ENCODE data around the gene FOXC1. TPM values are rescaled to one million over a fixed set of nuclear protein-coding genes. Genes with fewer than 3 reads are reported as not detected.

Gene FOXC1
- total RNA-seq, 4 donors from 2014 or later, result 0.92 to 3.9 (median 2.0) TPM

DNA sequence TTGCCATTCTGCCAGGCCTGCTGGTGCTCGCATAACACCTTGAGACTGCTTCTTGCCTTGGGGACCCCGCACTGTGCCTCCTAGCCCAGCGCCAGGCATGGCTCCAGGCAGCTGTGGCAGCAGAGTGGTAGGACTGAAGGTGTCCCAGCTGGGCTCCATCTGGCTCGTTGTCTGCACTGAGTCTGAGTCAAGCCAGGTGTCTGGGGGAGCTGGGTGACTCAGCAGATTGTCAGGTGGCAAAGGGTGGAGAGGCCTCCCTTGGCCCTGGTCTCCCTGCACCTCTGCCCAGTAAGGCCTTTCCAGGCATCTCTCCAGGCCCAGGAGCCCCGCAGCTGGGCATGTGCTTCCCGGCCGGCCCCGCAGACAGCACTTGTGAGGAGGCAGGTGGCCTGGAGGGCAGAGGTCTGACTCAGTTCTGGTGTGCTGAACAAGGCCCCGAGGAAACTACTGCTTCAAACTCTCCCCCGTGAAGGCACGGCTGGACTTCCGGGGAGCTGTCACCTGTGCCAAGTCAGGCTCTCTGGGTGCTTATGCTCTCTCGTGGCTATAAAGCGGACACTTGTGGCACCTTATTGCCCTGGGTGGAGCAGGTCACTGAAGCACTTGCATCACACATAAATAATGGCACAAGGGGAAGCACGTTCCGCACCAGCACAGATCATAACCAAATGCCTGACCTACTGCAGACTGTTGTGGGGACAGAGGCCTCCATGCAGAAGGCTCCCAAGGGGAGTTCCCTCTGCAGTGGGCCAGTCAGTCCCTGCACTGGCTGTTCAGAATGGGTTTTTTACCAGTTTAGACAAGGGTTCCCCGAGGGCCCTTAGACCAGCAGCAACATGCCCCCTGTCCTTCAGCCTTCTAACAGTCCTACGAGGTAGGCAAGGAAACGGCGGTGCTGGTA, 27.5 kb downstream of the FOXC1 start:
- no peak overlapping the region for H3K27ac ChIP-seq
- no peak for TF ChIP-seq POLR2A (IDR thresholded peaks at IDR 0.05)
- TF ChIP-seq, protein P1, sequence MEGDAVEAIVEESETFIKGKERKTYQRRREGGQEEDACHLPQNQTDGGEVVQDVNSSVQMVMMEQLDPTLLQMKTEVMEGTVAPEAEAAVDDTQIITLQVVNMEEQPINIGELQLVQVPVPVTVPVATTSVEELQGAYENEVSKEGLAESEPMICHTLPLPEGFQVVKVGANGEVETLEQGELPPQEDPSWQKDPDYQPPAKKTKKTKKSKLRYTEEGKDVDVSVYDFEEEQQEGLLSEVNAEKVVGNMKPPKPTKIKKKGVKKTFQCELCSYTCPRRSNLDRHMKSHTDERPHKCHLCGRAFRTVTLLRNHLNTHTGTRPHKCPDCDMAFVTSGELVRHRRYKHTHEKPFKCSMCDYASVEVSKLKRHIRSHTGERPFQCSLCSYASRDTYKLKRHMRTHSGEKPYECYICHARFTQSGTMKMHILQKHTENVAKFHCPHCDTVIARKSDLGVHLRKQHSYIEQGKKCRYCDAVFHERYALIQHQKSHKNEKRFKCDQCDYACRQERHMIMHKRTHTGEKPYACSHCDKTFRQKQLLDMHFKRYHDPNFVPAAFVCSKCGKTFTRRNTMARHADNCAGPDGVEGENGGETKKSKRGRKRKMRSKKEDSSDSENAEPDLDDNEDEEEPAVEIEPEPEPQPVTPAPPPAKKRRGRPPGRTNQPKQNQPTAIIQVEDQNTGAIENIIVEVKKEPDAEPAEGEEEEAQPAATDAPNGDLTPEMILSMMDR (IDR thresholded peaks at IDR 0.05 in 4 of 5, conservative IDR thresholded peaks at IDR 0.05 in 1 of 5), result no peak
- DNase-seq (no peak), ATAC-seq (no peak)
- H3K9me3 ChIP-seq, result no peaks in the 10 kb centered on the region
- intact Hi-C loops (cut with DNase I; ENCODE audit: low total_unique reads) (no loop called here), in situ Hi-C loops (cut with MboI; ENCODE audit: low sequenced_read_pairs in 4 of 4) (no loop called here)
- H3K27me3 ChIP-seq, result no peaks in the 10 kb centered on the region
- H3K4me1 ChIP-seq, result no peaks in the 10 kb centered on the region
- H3K36me3 ChIP-seq, result no peaks in the 10 kb centered on the region
- no peak overlapping the region for H3K4me3 ChIP-seq

DNA sequence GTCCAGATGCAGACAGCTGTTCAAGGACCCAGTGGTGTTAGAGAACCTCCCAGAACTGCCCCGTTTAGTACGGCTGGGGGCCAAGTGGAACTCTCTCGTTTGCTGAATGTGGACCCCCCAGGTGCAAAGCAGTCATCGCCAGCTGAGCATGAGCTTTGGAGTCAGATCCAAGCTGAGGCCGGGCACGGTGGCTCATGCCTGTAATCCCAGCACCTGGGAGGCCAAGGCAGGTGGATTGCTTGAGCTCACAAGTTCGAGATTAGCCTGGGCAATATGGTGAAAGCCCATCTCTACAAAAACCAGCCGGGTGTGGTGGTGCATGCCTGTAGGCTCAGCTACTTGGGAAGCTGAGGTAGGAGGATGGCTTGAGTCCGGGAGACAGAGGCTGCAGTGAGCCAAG, 29.7 kb downstream of the FOXC1 start:
- H3K4me1 ChIP-seq, result no peaks in the 10 kb centered on the region
- no peaks in the 10 kb centered on the region for H3K9me3 ChIP-seq
- H3K4me3 ChIP-seq, result no peak overlapping the region
- intact Hi-C loops (cut with DNase I; ENCODE audit: low total_unique reads) (no loop called here), in situ Hi-C loops (cut with MboI; ENCODE audit: low sequenced_read_pairs in 4 of 4) (no loop called here)
- H3K27me3 ChIP-seq, result no peaks in the 10 kb centered on the region
- H3K36me3 ChIP-seq, result no peaks in the 10 kb centered on the region
- DNase-seq (no peak), ATAC-seq (no peak)
- H3K27ac ChIP-seq, result no peak overlapping the region
- TF ChIP-seq, protein P1 (IDR thresholded peaks at IDR 0.05 in 4 of 5, conservative IDR thresholded peaks at IDR 0.05 in 1 of 5), result no peak
- TF ChIP-seq POLR2A (IDR thresholded peaks at IDR 0.05), result no peak

DNA sequence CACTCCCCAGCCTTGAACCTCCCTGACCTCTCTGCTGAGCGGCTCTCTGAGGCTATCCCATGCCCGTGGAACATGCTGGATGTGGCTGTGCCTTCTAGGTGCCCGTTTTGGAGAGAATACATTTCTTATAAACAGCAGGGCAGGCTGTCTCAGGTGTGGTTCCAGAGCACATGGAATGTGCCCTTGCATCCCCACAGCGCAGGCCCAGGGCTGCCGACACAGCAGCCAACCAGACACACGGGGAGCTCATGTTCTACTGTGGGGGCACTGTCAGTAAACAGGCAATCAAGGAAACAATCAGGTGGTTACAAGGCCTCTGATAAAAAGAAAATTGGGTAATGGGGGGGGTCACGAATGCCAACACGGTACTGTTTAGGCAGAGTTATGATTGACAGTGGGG, 30.8 kb downstream of the FOXC1 start:
- no peaks in the 10 kb centered on the region for H3K9me3 ChIP-seq
- no peak for DNase-seq
- H3K4me3 ChIP-seq, result no peak overlapping the region
- H3K36me3 ChIP-seq, result no peaks in the 10 kb centered on the region
- ATAC-seq, result no peak
- no peaks in the 10 kb centered on the region for H3K4me1 ChIP-seq
- TF ChIP-seq, protein P1 (IDR thresholded peaks at IDR 0.05 in 4 of 5, conservative IDR thresholded peaks at IDR 0.05 in 1 of 5), result no peak
- TF ChIP-seq POLR2A (IDR thresholded peaks at IDR 0.05), result no peak
- in situ Hi-C loops (cut with MboI; ENCODE audit: low sequenced_read_pairs in 4 of 4), result no loop called here
- no peaks in the 10 kb centered on the region for H3K27me3 ChIP-seq
- intact Hi-C loops (cut with DNase I; ENCODE audit: low total_unique reads), result no loop called here
- H3K27ac ChIP-seq, result no peak overlapping the region

DNA sequence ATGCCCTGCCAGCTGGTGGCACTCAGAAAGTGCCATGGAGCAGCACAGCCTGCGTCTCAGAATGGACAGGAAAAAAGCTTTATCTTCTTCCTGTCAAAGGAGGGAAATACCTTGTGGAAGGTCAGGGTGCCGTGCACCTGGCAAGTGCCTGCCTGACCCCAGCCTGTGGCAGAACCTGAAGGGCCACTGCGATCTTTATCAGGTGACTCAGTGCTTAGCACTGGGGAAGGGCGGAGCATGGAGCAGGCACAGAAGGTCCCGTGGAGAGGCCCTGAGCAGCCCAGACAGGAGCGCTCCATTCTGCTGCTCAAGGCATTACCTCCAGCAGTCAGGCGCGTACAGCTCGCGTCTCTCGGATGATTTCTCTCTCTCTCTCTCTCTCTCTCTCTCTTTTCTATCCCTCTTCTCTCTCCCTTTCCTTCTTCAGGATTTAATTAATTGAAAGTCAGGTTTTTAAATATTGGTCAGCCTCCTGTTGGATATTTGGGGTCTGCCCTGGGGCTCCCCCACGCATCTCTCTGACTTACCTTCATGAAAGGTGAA, 31.7 kb downstream of the FOXC1 start:
- ATAC-seq, result no peak
- Histone ChIP-seq H3K36me3 (no peaks in the 10 kb centered on the region), H3K27me3 (no peaks in the 10 kb centered on the region), H3K9me3 (no peaks in the 10 kb centered on the region), H3K27ac (no peak overlapping the region), H3K4me3 (no peak overlapping the region), H3K4me1 (no peaks in the 10 kb centered on the region)
- in situ Hi-C loops (cut with MboI; ENCODE audit: low sequenced_read_pairs in 4 of 4) (no loop called here), intact Hi-C loops (cut with DNase I; ENCODE audit: low total_unique reads) (no loop called here)
- TF ChIP-seq, protein P1 (IDR thresholded peaks at IDR 0.05 in 4 of 5, conservative IDR thresholded peaks at IDR 0.05 in 1 of 5), result no peak
- no peak for TF ChIP-seq POLR2A (IDR thresholded peaks at IDR 0.05)
- no peak for DNase-seq
